ENCODE results near the gene CSNK2A2.

Gene CSNK2A2

GRCh38 chr16:58198022-58198683 is at the start of gene CSNK2A2:
Gene CSNK2A2, minus strand, starts transcription at chr16:58198106. Its CDS starts 370 bp downstream, at chr16:58197736.
- DNase-seq (ENCODE audit: insufficient read length, low spot score) (peak; percentile 88), FAIRE-seq (no peak)
- TF ChIP-seq POLR2A (IDR thresholded peaks at IDR 0.05; ENCODE audit: low read depth, low read length): no peak

- DNase-seq (ENCODE audit: insufficient read length, low spot score) (no peak), FAIRE-seq (no peak)
- TF ChIP-seq POLR2A (IDR thresholded peaks at IDR 0.05; ENCODE audit: low read depth, low read length): no peak
Measured at GRCh38 chr16:58243528-58244004, 45.7 kb upstream of the CSNK2A2 start.

- DNase-seq (ENCODE audit: insufficient read length, low spot score) (no peak), FAIRE-seq (no peak)
- TF ChIP-seq POLR2A (IDR thresholded peaks at IDR 0.05; ENCODE audit: low read depth, low read length): no peak
Measured at GRCh38 chr16:58236831-58237230, 38.9 kb upstream of the CSNK2A2 start.

- FAIRE-seq (peak; percentile 75), DNase-seq (ENCODE audit: insufficient read length, low spot score) (peak; percentile 65)
- TF ChIP-seq POLR2A (IDR thresholded peaks at IDR 0.05; ENCODE audit: low read depth, low read length): no peak
Measured at GRCh38 chr16:58236231-58236690, 38.4 kb upstream of the CSNK2A2 start.

GRCh38 chr16:58235663-58236062 is 37.8 kb upstream of the CSNK2A2 start:
- DNase-seq (ENCODE audit: insufficient read length, low spot score) (no peak), FAIRE-seq (no peak)
- no peak for TF ChIP-seq POLR2A (IDR thresholded peaks at IDR 0.05; ENCODE audit: low read depth, low read length)

GRCh38 chr16:58234831-58235595 is 37.1 kb upstream of the CSNK2A2 start:
- TF ChIP-seq POLR2A (IDR thresholded peaks at IDR 0.05; ENCODE audit: low read depth, low read length): no peak
- no peak for FAIRE-seq
- no peak for DNase-seq (ENCODE audit: insufficient read length, low spot score)

- DNase-seq (ENCODE audit: insufficient read length, low spot score) (no peak), FAIRE-seq (no peak)
- no peak for TF ChIP-seq POLR2A (IDR thresholded peaks at IDR 0.05; ENCODE audit: low read depth, low read length)
Measured at GRCh38 chr16:58230259-58230658, 32.4 kb upstream of the CSNK2A2 start.

- TF ChIP-seq POLR2A (IDR thresholded peaks at IDR 0.05; ENCODE audit: low read depth, low read length): no peak
- FAIRE-seq (no peak), DNase-seq (ENCODE audit: insufficient read length, low spot score) (no peak)
Measured at GRCh38 chr16:58226790-58227189, 28.9 kb upstream of the CSNK2A2 start.

GRCh38 chr16:58225965-58226602 is 28.2 kb upstream of the CSNK2A2 start:
- no peak for FAIRE-seq
- TF ChIP-seq POLR2A (IDR thresholded peaks at IDR 0.05; ENCODE audit: low read depth, low read length): no peak

GRCh38 chr16:58222532-58223316 is 24.8 kb upstream of the CSNK2A2 start:
- no peak for TF ChIP-seq POLR2A (IDR thresholded peaks at IDR 0.05; ENCODE audit: low read depth, low read length)
- FAIRE-seq: peak; percentile 20
- peak; percentile 62 for DNase-seq (ENCODE audit: insufficient read length, low spot score)

More at GRCh38 chr16:58225965-58226602, 28.2 kb upstream of the CSNK2A2 start:
- no peak for DNase-seq (ENCODE audit: insufficient read length, low spot score)

GRCh38 chr16:58219432-58219831 is 21.5 kb upstream of the CSNK2A2 start:
- FAIRE-seq (no peak), DNase-seq (ENCODE audit: insufficient read length, low spot score) (no peak)
- no peak for TF ChIP-seq POLR2A (IDR thresholded peaks at IDR 0.05; ENCODE audit: low read depth, low read length)

GRCh38 chr16:58218786-58219185 is 20.9 kb upstream of the CSNK2A2 start:
- TF ChIP-seq POLR2A (IDR thresholded peaks at IDR 0.05; ENCODE audit: low read depth, low read length): no peak
- FAIRE-seq: no peak
- DNase-seq (ENCODE audit: insufficient read length, low spot score): no peak

GRCh38 chr16:58217311-58217925 is 19.5 kb upstream of the CSNK2A2 start:
- FAIRE-seq: no peak
- TF ChIP-seq POLR2A (IDR thresholded peaks at IDR 0.05; ENCODE audit: low read depth, low read length): no peak
- no peak for DNase-seq (ENCODE audit: insufficient read length, low spot score)

All from H54 (cell line).